Measurements from ENCODE around the gene FYCO1. TPM values are rescaled to one million over a fixed set of nuclear protein-coding genes. Genes with fewer than 3 reads are reported as not detected.

Gene FYCO1
- total and polyA plus RNA-seq, 10 of the 15 experiments (the other 5 are each of a cell fraction or from before 2014, with no cell fraction given): 1.5 to 8.4 (median 6.5) TPM

- TF ChIP-seq, protein P1, sequence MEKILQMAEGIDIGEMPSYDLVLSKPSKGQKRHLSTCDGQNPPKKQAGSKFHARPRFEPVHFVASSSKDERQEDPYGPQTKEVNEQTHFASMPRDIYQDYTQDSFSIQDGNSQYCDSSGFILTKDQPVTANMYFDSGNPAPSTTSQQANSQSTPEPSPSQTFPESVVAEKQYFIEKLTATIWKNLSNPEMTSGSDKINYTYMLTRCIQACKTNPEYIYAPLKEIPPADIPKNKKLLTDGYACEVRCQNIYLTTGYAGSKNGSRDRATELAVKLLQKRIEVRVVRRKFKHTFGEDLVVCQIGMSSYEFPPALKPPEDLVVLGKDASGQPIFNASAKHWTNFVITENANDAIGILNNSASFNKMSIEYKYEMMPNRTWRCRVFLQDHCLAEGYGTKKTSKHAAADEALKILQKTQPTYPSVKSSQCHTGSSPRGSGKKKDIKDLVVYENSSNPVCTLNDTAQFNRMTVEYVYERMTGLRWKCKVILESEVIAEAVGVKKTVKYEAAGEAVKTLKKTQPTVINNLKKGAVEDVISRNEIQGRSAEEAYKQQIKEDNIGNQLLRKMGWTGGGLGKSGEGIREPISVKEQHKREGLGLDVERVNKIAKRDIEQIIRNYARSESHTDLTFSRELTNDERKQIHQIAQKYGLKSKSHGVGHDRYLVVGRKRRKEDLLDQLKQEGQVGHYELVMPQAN (conservative IDR thresholded peaks at IDR 0.05): no peak
- TF ChIP-seq HDAC6 (IDR thresholded peaks at IDR 0.05; ENCODE audit: unreplicated experiment): no peak
- TF ChIP-seq FOS (IDR thresholded peaks at IDR 0.05; ENCODE audit: borderline replicate concordance, extremely low read depth, insufficient read length): no peak
- TF ChIP-seq PAX8 (IDR thresholded peaks at IDR 0.05): no peak
- TF ChIP-seq ZBED1 (IDR thresholded peaks at IDR 0.05; ENCODE audit: borderline replicate concordance): no peak; the same call in 1 of the 2 replicates
- TF ChIP-seq, protein P2, sequence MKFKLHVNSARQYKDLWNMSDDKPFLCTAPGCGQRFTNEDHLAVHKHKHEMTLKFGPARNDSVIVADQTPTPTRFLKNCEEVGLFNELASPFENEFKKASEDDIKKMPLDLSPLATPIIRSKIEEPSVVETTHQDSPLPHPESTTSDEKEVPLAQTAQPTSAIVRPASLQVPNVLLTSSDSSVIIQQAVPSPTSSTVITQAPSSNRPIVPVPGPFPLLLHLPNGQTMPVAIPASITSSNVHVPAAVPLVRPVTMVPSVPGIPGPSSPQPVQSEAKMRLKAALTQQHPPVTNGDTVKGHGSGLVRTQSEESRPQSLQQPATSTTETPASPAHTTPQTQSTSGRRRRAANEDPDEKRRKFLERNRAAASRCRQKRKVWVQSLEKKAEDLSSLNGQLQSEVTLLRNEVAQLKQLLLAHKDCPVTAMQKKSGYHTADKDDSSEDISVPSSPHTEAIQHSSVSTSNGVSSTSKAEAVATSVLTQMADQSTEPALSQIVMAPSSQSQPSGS (IDR thresholded peaks at IDR 0.05; ENCODE audit: low read length): 0 out of 2 replicates have a peak, but pooled peaks have one; percentile 15
- no peak for TF ChIP-seq GABPA (IDR thresholded peaks at IDR 0.05; ENCODE audit: low read depth)
- TF ChIP-seq YBX1 (IDR thresholded peaks at IDR 0.05): no peak
- TF ChIP-seq PML (IDR thresholded peaks at IDR 0.05; ENCODE audit: low read length): no peak
- 0 out of 4 replicates have a peak, but pooled peaks of 1 of the 2 experiments have one; percentile 11 for TF ChIP-seq EP300 (IDR thresholded peaks at IDR 0.05; ENCODE audit: borderline replicate concordance in 1 of 2, control insufficient read depth in 1 of 2, low read depth in 2 of 2, low read length in 2 of 2)
- no peak for TF ChIP-seq SMAD1 (IDR thresholded peaks at IDR 0.05; ENCODE audit: low read depth, partially characterized antibody)
- TF ChIP-seq, protein P3, sequence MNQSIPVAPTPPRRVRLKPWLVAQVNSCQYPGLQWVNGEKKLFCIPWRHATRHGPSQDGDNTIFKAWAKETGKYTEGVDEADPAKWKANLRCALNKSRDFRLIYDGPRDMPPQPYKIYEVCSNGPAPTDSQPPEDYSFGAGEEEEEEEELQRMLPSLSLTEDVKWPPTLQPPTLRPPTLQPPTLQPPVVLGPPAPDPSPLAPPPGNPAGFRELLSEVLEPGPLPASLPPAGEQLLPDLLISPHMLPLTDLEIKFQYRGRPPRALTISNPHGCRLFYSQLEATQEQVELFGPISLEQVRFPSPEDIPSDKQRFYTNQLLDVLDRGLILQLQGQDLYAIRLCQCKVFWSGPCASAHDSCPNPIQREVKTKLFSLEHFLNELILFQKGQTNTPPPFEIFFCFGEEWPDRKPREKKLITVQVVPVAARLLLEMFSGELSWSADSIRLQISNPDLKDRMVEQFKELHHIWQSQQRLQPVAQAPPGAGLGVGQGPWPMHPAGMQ (IDR thresholded peaks at IDR 0.05; ENCODE audit: borderline replicate concordance): no peak
- TF ChIP-seq SIN3A (IDR thresholded peaks at IDR 0.05; ENCODE audit: low read depth, low read length): no peak
- peak; percentile 58 for TF ChIP-seq RUNX3 (IDR thresholded peaks at IDR 0.05; ENCODE audit: low read length)
- TF ChIP-seq TCF12 (IDR thresholded peaks at IDR 0.05; ENCODE audit: low read depth, low read length): 0 out of 2 replicates have a peak, but pooled peaks have one; percentile 19
- TF ChIP-seq, protein P4, sequence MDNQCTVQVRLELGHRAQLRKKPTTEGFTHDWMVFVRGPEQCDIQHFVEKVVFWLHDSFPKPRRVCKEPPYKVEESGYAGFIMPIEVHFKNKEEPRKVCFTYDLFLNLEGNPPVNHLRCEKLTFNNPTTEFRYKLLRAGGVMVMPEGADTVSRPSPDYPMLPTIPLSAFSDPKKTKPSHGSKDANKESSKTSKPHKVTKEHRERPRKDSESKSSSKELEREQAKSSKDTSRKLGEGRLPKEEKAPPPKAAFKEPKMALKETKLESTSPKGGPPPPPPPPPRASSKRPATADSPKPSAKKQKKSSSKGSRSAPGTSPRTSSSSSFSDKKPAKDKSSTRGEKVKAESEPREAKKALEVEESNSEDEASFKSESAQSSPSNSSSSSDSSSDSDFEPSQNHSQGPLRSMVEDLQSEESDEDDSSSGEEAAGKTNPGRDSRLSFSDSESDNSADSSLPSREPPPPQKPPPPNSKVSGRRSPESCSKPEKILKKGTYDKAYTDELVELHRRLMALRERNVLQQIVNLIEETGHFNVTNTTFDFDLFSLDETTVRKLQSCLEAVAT (IDR thresholded peaks at IDR 0.05): no peak
- no peak for TF ChIP-seq SREBF1 (IDR thresholded peaks at IDR 0.05; ENCODE audit: low read length)
- no peak for TF ChIP-seq BRCA1 (IDR thresholded peaks at IDR 0.05; ENCODE audit: low read depth, low read length)
- TF ChIP-seq REST (IDR thresholded peaks at IDR 0.05; ENCODE audit: low read depth, low read length): no peak
- no peak for TF ChIP-seq JUND (IDR thresholded peaks at IDR 0.05; ENCODE audit: low read depth, low read length)
- TF ChIP-seq IRF3 (IDR thresholded peaks at IDR 0.05): no peak
Measured at GRCh38 chr3:45889337-45889736, 106.3 kb downstream of the FYCO1 start (continued).

Measured in GM12878 (cell line).